Left ventricle myocardium inferior (tissue), 1 donor: Measurements from ENCODE around the gene TBC1D22A. TPM values are rescaled to one million over a fixed set of nuclear protein-coding genes. Genes with fewer than 3 reads are reported as not detected.

Source experiments
- DNase-seq: peaks from one replicate; pipeline ENCODE4 v3.0.0-alpha.2; 2020
- H3K27ac ChIP-seq: fragments of 200-600 bp; replicated peaks from 2 replicates; pipeline ENCODE4 v1.8.0; 2021
- H3K27me3 ChIP-seq: fragments of 200-600 bp; 2 replicates; pipeline ENCODE4 v1.8.0; 2021; ENCODE audit warnings: low read depth
- H3K36me3 ChIP-seq: fragments of 200-600 bp; 2 replicates; pipeline ENCODE4 v1.8.0; 2021
- H3K4me1 ChIP-seq: fragments of 200-600 bp; 2 replicates; pipeline ENCODE4 v1.8.0; 2021
- H3K4me3 ChIP-seq: fragments of 200-600 bp; 2 replicates; pipeline ENCODE4 v1.8.0; 2021; ENCODE audit warnings: mild to moderate bottlenecking, moderate library complexity
- H3K9me3 ChIP-seq: fragments of 200-600 bp; replicated peaks from 2 replicates; pipeline ENCODE4 v1.8.0; 2021
- CTCF ChIP-seq: fragments of 200-600 bp; IDR thresholded peaks from 2 replicates; pipeline ENCODE4 v1.8.0; 2021; ENCODE audit warnings: antibody characterized with exemption, mild to moderate bottlenecking, borderline replicate concordance
- intact Hi-C: fragments of 100-400 bp; cut with micrococcal nuclease; formaldehyde crosslinking; loops from one replicate; pipeline ENCODE4 v1.11.0; 2022
- total RNA-seq: library from RNA; stranded (reverse); fragmentation: NEBNext Ultra II Directional; extraction: Animal tissue kit (Norgen Biotek cat#: 25700); gene quantifications from one replicate; pipeline ENCODE4 v1.2.1, GENCODE V29; 2021
- donor health status: DM: no; HTN: yes; CAD: no; lungs with severe emphysema.

TBC1D22A gene
- total RNA-seq, 1 donor from 2014 or later: 16.2 TPM

GRCh38 chr22:46915950-46916730, 153.7 kb downstream of the TBC1D22A start:
- no peak overlapping the region for H3K4me3 ChIP-seq
- no peak overlapping the region for H3K27ac ChIP-seq
- H3K9me3 ChIP-seq: no peaks in the 10 kb centered on the region
- intact Hi-C loops: no loop called here
- peaks cover 42% of the 10 kb centered on the region for H3K36me3 ChIP-seq
- H3K4me1 ChIP-seq: no peaks in the 10 kb centered on the region
- DNase-seq: no peak
- TF ChIP-seq CTCF: no peak
- H3K27me3 ChIP-seq: no peaks in the 10 kb centered on the region

GRCh38 chr22:46916886-46917770, 154.7 kb downstream of the TBC1D22A start:
- intact Hi-C loops: no loop called here
- Histone ChIP-seq H3K36me3 (peaks cover 49% of the 10 kb centered on the region), H3K9me3 (peaks cover 10% of the 10 kb centered on the region), H3K4me3 (no peak overlapping the region), H3K4me1 (no peaks in the 10 kb centered on the region), H3K27me3 (no peaks in the 10 kb centered on the region), H3K27ac (no peak overlapping the region)
- DNase-seq: no peak
- TF ChIP-seq CTCF: no peak

- peaks cover 49% of the 10 kb centered on the region for H3K36me3 ChIP-seq
- no peak for DNase-seq
- intact Hi-C loops: no loop called here
Observed at GRCh38 chr22:46917771-46918101, 155.3 kb downstream of the TBC1D22A start.

DNA sequence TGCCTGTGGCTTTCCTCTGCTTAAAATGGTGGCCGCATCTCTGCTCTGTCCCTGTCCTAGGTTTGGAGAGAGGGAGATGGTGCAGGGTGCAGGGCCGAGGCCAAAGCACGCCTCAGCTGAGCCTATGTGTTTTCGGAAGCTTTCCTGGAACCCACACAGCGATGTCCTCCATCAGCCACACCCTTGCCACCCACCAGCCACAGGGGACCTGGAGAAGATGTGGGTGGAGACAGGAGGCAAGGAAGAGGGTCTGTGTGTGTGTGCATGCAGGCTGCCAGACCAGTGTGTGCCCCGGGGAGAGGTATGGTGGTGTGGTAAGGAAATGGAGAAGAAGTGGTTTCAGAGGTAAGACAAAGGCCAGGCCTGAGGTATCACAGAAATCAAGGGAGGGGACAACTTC, 155.7 kb downstream of the TBC1D22A start:
- Histone ChIP-seq H3K4me1 (no peaks in the 10 kb centered on the region), H3K27ac (no peak overlapping the region), H3K27me3 (no peaks in the 10 kb centered on the region), H3K4me3 (no peak overlapping the region), H3K36me3 (peaks cover 46% of the 10 kb centered on the region), H3K9me3 (peaks cover 12% of the 10 kb centered on the region)
- no peak for DNase-seq
- no peak for TF ChIP-seq CTCF
- intact Hi-C loops: no loop called here

More at GRCh38 chr22:46917771-46918101, 155.3 kb downstream of the TBC1D22A start:
- TF ChIP-seq CTCF: no peak
- H3K27ac ChIP-seq: no peak overlapping the region
- peaks cover 12% of the 10 kb centered on the region for H3K9me3 ChIP-seq
- no peaks in the 10 kb centered on the region for H3K27me3 ChIP-seq
- H3K4me1 ChIP-seq: no peaks in the 10 kb centered on the region
- no peak overlapping the region for H3K4me3 ChIP-seq

GRCh38 chr22:46922037-46922436, 159.6 kb downstream of the TBC1D22A start:
- H3K4me1 ChIP-seq: no peaks in the 10 kb centered on the region
- no peak for DNase-seq
- no peaks in the 10 kb centered on the region for H3K27me3 ChIP-seq
- intact Hi-C loops: no loop called here
- peaks cover 12% of the 10 kb centered on the region for H3K9me3 ChIP-seq
- peaks cover 24% of the 10 kb centered on the region for H3K36me3 ChIP-seq
- no peak overlapping the region for H3K27ac ChIP-seq
- no peak for TF ChIP-seq CTCF
- no peak overlapping the region for H3K4me3 ChIP-seq
